ENCODE data around the gene TKFC.
"Not testable (repeated sequence)": the region's sequence is repeated elsewhere in the genome, so short reads cannot be mapped to it uniquely, and the experiment has no call there.

TKFC gene

DNA sequence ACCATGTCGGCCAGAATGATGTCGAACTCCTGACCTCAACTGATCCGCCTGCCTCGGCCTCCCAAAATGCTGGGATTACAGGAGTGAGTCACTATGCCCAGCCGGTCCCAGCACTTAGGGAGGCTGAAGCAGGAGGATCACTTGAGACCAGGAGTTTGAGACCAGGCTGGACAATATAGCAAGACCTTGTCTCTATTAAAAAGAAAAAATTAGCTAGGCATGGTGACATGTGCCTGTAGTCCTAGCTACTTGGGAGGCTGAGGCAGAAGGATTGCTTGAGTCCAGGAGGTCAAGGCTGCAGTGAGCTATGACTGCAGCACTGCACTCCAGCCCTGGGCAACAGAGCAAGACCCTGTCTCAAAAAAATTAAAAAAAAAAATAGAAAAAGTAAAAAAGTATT, 50.8 kb downstream of the TKFC start:
- H3K36me3 ChIP-seq (ENCODE audit: control insufficient read depth in 2 of 2, insufficient read depth in 1 of 2, low read length in 2 of 2); H3K4me3 ChIP-seq (ENCODE audit: low read depth, low read length); H3K9me3 ChIP-seq (ENCODE audit: control insufficient read depth, insufficient read depth, low read depth, low read length); H3K27ac ChIP-seq (ENCODE audit: extremely low read depth, low read depth, low read length); H3K4me1 ChIP-seq (ENCODE audit: control insufficient read depth, insufficient read depth, low read length): not testable (repeated sequence)
- peak; percentile 55 for TF ChIP-seq ZNF121 (tag by site-specific recombination; IDR thresholded peaks at IDR 0.05)
- CTCF ChIA-PET = interaction anchor here (0.7 to 7.2 kb wide), 8 partner anchors 9 to 250 kb away, joined by 3 to 210 read pairs (median 12); partner anchors contain the start of genes CYB561A3, TMEM138 and TMEM216
- POLR2A ChIA-PET = interaction anchor here (0.6 to 3.2 kb wide), 4 partner anchors 9 to 49 kb away, joined by 3 to 35 read pairs (median 14); partner anchors contain the start of genes CPSF7, CYB561A3, DDB1 and SDHAF2

DNA sequence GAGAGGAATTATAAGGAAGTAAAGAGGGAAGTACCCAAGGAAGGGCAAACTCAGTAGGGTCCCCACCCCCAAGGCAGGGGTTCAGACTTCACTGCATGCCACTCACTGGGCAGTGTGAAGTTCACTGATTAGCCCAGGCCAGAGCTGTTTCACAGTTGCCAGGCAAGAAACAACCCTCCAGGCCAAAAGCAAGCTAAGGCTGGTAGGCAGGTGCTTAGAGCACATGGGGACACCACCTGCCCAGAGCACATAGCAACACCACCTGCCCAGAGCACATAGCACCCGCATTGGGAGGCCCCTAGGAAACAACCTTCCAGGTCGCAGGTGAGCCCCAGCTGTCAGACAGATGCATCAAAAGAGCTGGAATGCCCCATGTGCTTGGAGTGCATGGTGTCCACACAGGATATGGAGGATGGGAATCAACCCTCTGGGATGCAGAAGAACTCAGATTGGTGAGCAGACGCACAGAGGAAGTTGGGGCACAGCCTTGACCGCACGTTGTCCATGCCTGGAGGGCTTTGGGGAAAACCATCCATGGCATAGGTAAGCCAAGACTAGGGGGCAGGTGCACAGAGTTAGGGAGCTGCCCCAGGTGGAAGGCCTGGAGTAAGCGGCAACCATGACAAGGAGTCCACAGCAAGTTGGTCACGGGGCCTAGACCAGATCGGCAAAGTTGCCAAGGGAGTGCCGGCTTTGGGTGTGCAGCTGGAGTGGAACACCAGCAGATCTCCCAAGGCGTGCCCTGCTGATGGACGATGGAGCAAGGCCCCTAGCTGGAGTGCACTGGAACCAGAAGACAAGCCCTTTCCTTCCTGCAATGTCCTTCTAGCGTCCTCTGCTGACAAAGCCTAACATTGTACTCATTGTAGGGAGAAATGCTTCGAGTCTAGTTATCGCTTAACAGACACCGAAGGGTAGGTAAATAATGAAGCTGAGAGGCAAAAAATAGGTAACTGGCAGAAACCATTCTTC, 51.5 kb downstream of the TKFC start:
- TF ChIP-seq, protein P1, sequence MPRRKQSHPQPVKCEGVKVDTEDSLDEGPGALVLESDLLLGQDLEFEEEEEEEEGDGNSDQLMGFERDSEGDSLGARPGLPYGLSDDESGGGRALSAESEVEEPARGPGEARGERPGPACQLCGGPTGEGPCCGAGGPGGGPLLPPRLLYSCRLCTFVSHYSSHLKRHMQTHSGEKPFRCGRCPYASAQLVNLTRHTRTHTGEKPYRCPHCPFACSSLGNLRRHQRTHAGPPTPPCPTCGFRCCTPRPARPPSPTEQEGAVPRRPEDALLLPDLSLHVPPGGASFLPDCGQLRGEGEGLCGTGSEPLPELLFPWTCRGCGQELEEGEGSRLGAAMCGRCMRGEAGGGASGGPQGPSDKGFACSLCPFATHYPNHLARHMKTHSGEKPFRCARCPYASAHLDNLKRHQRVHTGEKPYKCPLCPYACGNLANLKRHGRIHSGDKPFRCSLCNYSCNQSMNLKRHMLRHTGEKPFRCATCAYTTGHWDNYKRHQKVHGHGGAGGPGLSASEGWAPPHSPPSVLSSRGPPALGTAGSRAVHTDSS (tag by site-specific recombination; IDR thresholded peaks at IDR 0.05) = no peak
- no peak for TF ChIP-seq IKZF3 (tag by site-specific recombination; IDR thresholded peaks at IDR 0.05)
- no peak for TF ChIP-seq MZF1 (tag by site-specific recombination; IDR thresholded peaks at IDR 0.05; ENCODE audit: borderline replicate concordance)
- no peak for TF ChIP-seq ZNF223 (tag by site-specific recombination; IDR thresholded peaks at IDR 0.05)
- TF ChIP-seq ZNF654 (tag by site-specific recombination; IDR thresholded peaks at IDR 0.05; ENCODE audit: low read depth) = peak; percentile 54
- TF ChIP-seq ZNF37A (tag by site-specific recombination; IDR thresholded peaks at IDR 0.05) = no peak
- TF ChIP-seq, protein P2, sequence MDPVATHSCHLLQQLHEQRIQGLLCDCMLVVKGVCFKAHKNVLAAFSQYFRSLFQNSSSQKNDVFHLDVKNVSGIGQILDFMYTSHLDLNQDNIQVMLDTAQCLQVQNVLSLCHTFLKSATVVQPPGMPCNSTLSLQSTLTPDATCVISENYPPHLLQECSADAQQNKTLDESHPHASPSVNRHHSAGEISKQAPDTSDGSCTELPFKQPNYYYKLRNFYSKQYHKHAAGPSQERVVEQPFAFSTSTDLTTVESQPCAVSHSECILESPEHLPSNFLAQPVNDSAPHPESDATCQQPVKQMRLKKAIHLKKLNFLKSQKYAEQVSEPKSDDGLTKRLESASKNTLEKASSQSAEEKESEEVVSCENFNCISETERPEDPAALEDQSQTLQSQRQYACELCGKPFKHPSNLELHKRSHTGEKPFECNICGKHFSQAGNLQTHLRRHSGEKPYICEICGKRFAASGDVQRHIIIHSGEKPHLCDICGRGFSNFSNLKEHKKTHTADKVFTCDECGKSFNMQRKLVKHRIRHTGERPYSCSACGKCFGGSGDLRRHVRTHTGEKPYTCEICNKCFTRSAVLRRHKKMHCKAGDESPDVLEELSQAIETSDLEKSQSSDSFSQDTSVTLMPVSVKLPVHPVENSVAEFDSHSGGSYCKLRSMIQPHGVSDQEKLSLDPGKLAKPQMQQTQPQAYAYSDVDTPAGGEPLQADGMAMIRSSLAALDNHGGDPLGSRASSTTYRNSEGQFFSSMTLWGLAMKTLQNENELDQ (tag by site-specific recombination; IDR thresholded peaks at IDR 0.05; ENCODE audit: low read depth) = no peak
- no peak for TF ChIP-seq ZFP41 (tag by site-specific recombination; IDR thresholded peaks at IDR 0.05; ENCODE audit: borderline replicate concordance)
- no peak for TF ChIP-seq ZIC2 (tag by site-specific recombination; IDR thresholded peaks at IDR 0.05)
- no peak for TF ChIP-seq ZNF521 (tag by site-specific recombination; IDR thresholded peaks at IDR 0.05)
- TF ChIP-seq, protein P3, sequence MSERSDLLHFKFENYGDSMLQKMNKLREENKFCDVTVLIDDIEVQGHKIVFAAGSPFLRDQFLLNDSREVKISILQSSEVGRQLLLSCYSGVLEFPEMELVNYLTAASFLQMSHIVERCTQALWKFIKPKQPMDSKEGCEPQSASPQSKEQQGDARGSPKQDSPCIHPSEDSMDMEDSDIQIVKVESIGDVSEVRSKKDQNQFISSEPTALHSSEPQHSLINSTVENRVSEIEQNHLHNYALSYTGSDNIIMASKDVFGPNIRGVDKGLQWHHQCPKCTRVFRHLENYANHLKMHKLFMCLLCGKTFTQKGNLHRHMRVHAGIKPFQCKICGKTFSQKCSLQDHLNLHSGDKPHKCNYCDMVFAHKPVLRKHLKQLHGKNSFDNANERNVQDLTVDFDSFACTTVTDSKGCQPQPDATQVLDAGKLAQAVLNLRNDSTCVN (tag by site-specific recombination; optimal IDR thresholded peaks at IDR 0.05) = no peak
- TF ChIP-seq ZNF423 (tag by site-specific recombination; IDR thresholded peaks at IDR 0.05) = no peak
- no peak for TF ChIP-seq ZNF138 (tag by site-specific recombination; IDR thresholded peaks at IDR 0.05; ENCODE audit: borderline replicate concordance)
- TF ChIP-seq ZNF121 (tag by site-specific recombination; IDR thresholded peaks at IDR 0.05) = no peak; the same call in 1 of the 2 replicates
- TF ChIP-seq ZBTB17 (tag by site-specific recombination; IDR thresholded peaks at IDR 0.05) = peak; percentile 37; the same call in 1 of the 2 replicates
- TF ChIP-seq, protein P4, sequence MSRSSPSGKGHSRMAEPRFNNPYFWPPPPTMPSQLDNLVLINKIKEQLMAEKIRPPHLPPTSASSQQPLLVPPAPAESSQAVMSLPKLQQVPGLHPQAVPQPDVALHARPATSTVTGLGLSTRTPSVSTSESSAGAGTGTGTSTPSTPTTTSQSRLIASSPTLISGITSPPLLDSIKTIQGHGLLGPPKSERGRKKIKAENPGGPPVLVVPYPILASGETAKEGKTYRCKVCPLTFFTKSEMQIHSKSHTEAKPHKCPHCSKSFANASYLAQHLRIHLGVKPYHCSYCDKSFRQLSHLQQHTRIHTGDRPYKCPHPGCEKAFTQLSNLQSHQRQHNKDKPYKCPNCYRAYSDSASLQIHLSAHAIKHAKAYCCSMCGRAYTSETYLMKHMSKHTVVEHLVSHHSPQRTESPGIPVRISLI (tag by site-specific recombination; IDR thresholded peaks at IDR 0.05) = no peak
- no peak for TF ChIP-seq ZNF426 (tag by site-specific recombination; IDR thresholded peaks at IDR 0.05)
- POLR2A ChIA-PET = interaction anchor here (1.4 to 3.2 kb wide), 3 partner anchors 8 to 50 kb away, joined by 5 to 35 read pairs (median 22); partner anchors contain the start of genes CYB561A3, DDB1, TKFC and TMEM138

More for the DNA sequence above, 51.5 kb downstream of the TKFC start:
- CTCF ChIA-PET = interaction anchor here (0.6 to 7.2 kb wide), 39 partner anchors 9 to 553 kb away, joined by 3 to 210 read pairs (median 5); partner anchors contain the start of genes CYB561A3, TMEM138 and TMEM216
- H3K27ac ChIP-seq (ENCODE audit: extremely low read depth, low read depth, low read length) = no peak overlapping the region
- H3K36me3 ChIP-seq (ENCODE audit: control insufficient read depth in 2 of 2, insufficient read depth in 1 of 2, low read length in 2 of 2) = no peaks in the 10 kb centered on the region
- no peaks in the 10 kb centered on the region for H3K9me3 ChIP-seq (ENCODE audit: control insufficient read depth, insufficient read depth, low read depth, low read length)
- no peak overlapping the region for H3K4me3 ChIP-seq (ENCODE audit: low read depth, low read length)
- H3K4me1 ChIP-seq (ENCODE audit: control insufficient read depth, insufficient read depth, low read length) = no peaks in the 10 kb centered on the region

All from HEK293 (cell line).